Fibroblast of mammary gland (primary cell): ENCODE data around the gene STRA6.

ENCODE experiments used
- DNase-seq: peaks from one replicate; pipeline ENCODE4 v3.0.0-alpha.2; 2010; ENCODE audit warnings: low read depth
- H3K4me3 ChIP-seq: 2 replicates; pipeline ENCODE4 v1.5.1; 2011; ENCODE audit warnings: low read depth, mild to moderate bottlenecking, low read length, moderate library complexity; ENCODE audit not compliant: control insufficient read depth
- TF ChIP-seq, protein P1 (sequence below): conservative IDR thresholded peaks from 2 replicates; pipeline ENCODE4 v1.5.1; 2011; ENCODE audit warnings: low read depth, low read length, inconsistent platforms; ENCODE audit not compliant: control insufficient read depth, insufficient read depth

The STRA6 gene

GRCh38 chr15:74155766-74156417 lies 46.7 kb downstream of the STRA6 start:
- no peak for DNase-seq
- no peak overlapping the region for H3K4me3 ChIP-seq
- TF ChIP-seq, protein P1, sequence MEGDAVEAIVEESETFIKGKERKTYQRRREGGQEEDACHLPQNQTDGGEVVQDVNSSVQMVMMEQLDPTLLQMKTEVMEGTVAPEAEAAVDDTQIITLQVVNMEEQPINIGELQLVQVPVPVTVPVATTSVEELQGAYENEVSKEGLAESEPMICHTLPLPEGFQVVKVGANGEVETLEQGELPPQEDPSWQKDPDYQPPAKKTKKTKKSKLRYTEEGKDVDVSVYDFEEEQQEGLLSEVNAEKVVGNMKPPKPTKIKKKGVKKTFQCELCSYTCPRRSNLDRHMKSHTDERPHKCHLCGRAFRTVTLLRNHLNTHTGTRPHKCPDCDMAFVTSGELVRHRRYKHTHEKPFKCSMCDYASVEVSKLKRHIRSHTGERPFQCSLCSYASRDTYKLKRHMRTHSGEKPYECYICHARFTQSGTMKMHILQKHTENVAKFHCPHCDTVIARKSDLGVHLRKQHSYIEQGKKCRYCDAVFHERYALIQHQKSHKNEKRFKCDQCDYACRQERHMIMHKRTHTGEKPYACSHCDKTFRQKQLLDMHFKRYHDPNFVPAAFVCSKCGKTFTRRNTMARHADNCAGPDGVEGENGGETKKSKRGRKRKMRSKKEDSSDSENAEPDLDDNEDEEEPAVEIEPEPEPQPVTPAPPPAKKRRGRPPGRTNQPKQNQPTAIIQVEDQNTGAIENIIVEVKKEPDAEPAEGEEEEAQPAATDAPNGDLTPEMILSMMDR: no peak

DNA sequence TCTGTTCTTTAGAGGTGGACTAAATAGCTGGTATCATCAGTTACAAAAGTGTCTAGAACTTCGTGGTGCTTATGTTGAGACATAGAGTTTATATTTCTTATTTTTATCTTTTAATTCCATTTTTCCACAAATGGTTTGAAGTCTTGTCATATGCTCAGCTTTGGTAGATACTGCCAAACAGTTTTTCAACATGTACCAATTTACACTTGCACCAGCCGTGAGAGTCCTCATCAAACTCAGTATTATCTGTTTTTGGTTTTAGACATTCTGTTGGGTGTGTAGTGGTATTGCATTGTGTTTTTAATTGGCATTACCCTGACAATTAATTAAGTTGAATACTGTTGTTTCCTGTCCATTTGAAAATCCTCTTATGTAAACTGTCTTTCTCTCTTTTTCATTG lies 55.5 kb downstream of the STRA6 start:
- no peak overlapping the region for H3K4me3 ChIP-seq
- no peak for DNase-seq
- TF ChIP-seq, protein P1: no peak

GRCh38 chr15:74146277-74146800 lies 56.2 kb downstream of the STRA6 start:
- TF ChIP-seq, protein P1: no peak
- no peak for DNase-seq
- H3K4me3 ChIP-seq: no peak overlapping the region

DNA sequence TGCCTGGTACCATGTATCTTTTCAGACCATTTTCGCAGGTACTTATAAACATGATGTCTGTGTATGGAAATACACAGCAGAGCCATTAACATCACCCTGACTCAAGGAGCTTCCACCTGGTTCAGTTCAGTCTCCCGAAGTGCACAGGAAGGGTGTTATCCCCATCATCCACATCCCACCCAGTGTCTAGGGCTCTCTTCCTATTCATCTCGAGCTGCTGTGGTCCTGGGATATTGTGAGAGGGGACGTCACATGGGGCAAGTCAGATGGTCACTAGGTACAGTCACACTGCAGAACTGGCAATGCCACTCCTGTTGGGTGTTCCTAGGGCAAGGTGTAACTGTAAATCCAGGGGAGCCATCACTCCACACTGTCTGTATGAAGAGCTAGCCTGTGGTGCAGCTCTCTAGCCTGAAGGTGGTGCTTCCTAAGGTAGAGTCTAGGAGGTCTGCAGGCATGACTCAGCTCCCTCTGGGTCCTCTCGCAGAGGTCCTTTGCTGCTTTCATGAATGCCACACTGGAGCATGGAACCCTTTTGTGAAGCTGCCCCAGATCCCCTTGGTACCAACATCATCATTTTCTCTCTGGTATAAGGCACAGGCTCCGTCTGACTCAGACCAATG lies 58.3 kb downstream of the STRA6 start:
- TF ChIP-seq, protein P1: no peak
- H3K4me3 ChIP-seq: no peak overlapping the region
- no peak for DNase-seq

DNA sequence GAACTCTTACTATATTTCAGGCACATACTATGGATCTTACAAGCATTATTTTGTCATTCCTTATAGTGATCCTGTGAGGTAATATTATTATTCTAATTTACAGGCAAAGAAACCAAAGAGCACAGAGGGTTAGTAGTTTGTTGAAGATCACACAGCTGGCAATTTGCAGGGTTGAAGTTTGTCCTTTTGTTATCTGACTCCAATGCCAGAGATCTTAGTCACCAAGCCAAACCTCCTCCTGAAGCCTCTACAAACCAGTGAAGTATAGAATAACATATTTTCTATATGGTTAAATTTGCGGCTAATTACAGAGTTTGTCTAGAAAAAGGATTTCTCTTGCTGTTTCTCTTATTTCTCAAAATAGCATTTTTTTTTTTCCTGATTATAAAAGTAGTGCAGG lies 61.0 kb downstream of the STRA6 start:
- DNase-seq: no peak
- H3K4me3 ChIP-seq: no peak overlapping the region
- TF ChIP-seq, protein P1: no peak

- no peak overlapping the region for H3K4me3 ChIP-seq
- TF ChIP-seq, protein P1: no peak
- DNase-seq: no peak
Observed at GRCh38 chr15:74138642-74139041, 63.9 kb downstream of the STRA6 start.
